UCSD-AML1 (cell line): ENCODE measurements around the gene SYPL1.

Experiments
- DNase-seq: peaks from one replicate; lab custom pipeline; 2025; ENCODE audit not compliant: unreplicated experiment; lab: John Stamatoyannopoulos, UW

Gene SYPL1

GRCh38 chr7:106068986-106069385, 43.1 kb downstream of the SYPL1 start:
- no peak for DNase-seq

DNA sequence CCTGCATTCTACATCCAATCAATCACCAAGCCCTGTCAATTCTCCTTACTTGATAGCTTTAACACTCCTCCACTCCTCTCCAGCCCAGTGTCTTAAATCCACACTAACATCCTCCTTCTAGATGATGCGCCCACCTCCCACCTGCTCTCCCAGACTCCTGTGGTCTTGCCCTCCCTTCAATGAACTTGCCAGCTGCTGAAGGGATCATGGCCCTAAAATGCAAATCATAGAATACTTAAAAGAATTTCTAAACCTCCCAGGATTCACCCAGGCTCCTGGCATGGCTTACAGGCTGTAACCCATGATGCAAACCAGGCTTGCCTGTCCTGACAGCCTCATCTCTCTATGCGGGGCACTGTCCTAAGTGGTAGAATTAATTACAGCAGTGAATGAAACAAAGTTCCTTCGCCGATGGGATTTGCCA, 43.6 kb downstream of the SYPL1 start:
- no peak for DNase-seq

DNA sequence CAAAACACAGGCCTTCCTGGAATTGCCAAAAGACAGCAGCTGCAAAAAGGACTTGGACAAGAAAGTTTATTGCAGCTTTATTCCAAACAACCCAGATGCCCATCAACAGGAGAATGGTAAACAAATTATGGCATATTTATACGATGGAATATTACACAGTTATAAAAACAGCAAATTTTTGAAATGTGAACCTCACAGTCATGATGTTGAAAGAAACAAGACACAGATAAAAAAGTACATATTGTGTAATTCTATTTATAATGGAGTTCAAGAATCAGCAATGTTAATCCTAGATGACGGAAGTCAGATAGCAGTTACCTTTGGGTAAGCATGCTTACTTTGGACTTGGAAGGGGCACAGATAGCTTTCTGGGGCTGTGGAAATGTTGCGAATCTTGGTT, 44.4 kb downstream of the SYPL1 start:
- DNase-seq = no peak

GRCh38 chr7:106065575-106066500, 46.3 kb downstream of the SYPL1 start:
- DNase-seq = no peak

- no peak for DNase-seq
Observed at GRCh38 chr7:106064771-106065574, 47.1 kb downstream of the SYPL1 start.

DNA sequence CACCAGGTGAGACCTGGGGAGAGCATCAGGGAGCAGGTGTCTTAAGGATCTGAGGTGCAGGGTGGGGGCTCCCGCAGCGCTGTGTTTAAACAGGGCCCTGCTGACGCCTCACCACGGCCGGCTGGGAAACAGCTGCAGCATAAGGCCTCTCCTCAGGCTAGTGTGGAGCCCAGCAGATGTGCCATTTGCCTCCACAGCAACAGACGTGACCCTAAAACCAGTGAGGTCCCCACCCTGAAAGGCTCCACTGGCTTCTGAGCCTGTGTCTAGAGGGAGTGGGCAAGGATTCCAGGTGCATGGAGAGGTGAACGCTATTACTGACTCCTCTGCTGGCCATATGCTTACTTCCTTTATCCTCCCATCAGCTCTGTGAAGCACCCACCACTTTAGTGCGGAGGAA, 47.8 kb downstream of the SYPL1 start:
- DNase-seq = no peak

DNA sequence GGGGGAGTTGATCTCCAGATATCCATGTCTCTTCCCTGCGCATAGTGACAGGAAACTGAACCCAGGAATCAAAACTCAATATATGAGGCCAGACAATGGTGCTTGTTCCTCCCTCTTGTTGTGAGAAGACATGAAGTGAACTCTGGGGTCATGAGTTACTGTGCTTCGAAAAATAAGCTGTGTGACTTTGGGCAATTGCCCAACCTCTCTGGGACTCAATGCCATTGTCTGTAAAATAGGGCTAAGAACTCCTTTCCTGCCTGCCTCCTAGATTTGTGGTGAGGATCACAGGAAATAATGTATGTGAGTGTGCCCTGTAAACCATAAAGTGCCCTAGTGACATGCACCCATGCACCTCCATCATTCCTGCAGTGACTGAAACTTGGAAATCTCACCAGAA, 48.4 kb downstream of the SYPL1 start:
- DNase-seq = no peak

DNA sequence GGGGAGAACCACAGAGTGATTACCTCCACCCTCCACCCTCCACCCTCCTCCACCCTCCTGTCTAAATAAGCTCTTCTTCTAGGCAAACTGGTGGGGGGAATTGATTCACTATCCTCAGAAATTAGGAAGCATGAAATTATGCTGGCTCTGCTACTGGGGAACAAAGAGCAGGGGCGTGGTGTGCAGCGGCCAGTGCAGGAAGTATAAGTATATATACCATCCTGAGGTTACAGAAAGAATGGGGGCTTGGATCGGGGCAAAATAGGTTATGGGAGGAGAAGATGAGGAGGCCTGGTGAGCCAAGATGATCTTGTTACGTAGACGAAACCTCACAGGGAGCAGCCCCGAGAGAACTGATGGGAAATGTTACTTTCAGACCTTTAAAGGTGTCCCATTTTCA, 49.1 kb downstream of the SYPL1 start:
- no peak for DNase-seq

DNA sequence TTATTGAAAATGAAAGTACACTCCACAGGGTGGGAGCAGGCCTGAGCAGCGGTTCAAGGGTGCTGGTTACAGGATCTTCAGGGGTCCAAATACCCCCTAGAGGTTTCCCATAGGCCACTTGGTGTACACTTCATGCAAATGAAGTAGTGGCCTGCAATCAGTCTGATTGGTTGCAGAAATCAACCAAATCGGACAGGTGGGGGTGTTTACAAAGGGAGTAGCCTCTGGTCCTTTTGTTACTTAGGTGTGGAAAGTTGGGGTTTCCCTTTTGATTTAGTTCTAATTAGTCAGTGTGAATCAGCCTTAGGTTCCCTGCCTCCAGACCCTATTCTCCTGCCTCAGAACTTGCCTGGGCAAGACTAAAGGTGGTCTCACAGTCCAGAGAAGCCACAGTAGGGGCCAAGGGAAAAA, 49.6 kb downstream of the SYPL1 start:
- DNase-seq = no peak

DNA sequence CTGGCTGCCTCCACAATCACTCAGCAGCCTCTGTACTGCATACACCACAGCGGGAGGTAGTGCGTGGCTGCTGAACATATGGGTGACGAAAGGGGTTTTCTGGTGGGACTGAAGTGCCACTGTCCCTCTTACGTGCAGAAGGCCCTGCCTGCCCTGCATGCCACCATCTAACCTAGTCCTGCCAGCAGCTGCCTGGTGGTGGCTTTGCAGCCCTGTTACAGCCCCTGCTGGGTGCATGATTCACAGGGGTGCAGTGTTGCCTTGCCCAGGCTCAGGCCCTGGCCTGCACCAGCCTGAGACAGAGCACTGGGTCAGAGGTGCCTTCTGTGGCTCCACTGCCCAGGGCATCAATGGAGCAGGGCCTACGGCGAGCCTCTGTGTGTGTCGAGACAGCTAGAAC, 50.1 kb downstream of the SYPL1 start:
- no peak for DNase-seq

DNA sequence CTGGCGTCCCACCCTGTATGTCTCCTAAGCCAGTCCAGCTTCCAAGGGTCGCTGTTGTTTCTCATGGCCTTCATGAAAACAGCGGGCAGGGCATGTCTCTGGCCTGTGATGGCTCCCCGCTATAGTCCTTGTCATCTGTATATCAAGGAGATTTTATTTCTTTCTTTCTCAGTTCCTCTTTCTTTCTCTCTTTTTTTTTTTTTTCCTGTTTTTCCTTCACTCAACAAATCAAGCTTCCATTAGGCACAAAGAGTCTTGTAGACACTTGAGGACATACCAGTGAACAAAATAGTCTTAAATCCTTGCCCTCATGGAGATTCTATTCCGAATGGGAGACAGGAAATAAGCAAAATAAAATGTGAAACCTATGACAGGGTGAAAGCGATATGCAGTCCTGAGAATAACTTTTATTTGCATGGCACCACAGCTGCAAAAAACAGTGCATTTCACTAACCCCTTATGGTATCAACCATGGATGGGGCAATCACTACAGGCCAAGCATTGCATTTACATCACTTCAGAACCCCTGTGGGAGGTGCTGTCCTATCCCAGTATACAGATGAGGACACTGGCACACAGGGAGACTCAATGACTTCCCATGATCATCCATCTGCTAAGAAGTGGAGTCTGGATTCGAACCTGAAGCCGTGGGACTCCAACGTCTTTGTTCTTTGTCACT, 50.7 kb downstream of the SYPL1 start:
- no peak for DNase-seq

GRCh38 chr7:106060394-106060920, 51.7 kb downstream of the SYPL1 start:
- DNase-seq = no peak

DNA sequence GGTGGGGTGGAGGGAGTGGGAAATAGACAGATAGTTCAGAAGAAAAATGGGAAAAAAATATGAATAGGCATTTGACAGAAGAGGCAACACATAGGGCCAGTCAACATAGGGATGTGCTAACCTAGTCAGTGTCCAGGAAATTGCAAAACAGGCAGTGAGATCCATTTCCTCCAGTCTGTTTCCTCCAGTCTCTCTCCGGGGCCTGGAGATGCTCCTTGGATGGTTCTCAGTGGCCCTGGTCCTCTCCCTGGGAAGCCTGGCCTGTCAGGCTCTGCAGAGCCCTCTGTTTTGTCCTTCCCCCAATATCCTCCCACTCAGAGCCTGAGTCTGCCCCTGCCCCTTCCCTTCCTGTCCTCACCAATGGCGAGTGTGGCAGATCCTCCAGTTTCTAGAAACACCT, 52.6 kb downstream of the SYPL1 start:
- no peak for DNase-seq

DNA sequence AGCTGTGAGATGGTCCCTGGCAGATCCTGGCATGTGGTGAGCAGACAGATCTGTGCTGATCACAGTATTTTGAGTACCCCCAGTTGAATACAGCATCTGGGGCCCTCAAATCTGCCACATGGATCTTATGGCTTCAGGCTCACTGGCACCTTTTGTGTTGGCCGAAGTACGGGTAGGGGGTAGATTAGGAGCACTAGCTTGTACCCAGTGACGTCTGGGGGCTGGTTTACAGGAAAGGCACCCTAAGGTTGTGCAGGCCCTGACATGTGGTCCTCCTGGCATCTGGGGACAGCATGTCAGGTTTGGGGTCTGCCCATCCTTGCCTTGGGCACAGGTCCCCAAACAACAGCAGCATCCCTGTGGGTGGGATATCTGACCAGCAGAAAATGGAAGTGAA, 53.2 kb downstream of the SYPL1 start:
- no peak for DNase-seq

DNA sequence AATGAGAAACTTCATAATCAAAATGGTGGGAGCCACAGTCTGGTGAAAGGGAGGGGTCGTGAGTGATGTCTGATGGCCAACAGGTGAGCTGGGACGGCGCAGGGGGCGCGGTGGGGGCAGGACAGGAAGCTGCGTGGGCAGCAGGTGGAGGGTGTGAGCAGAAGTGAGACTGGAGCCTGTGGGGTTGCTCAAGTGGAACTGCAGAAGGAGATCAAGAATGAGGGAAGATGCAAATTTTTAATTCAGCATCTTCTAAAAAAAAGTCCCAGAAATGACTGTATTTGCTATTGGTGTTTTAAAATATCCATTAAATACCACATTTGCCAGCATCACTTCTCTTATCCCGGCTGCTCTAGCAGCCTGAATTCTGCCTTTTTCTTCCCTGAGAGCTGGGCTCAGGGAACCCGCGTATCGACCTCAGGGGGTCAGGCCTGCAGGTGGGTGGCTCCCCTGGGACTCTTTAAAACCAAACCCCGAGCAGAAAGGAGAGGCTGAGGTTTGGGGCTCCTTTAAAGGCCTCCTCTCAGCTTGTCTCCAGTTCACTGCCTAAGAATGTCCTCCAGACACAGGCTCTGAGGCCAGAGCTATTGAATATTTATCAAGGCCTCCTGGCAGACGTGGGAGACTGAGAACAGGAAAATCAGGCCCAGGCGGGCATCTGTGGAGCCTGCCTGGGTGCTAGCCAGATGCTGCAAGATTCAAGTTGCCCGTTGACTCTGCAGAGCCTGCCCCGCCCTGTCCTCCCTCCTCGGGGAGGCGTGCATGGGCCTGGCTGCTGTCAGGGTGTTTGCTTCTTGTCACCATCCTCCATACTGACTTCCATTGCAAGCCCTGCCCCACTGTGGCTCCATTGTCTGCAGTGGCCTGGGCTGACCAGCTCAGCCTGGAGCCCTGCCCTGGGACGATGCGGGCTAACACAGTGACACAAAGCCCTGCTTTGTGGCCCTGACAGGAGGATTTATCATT, 53.9 kb downstream of the SYPL1 start:
- DNase-seq = no peak

GRCh38 chr7:106057204-106057961, 54.7 kb downstream of the SYPL1 start:
- DNase-seq = no peak

- peak; percentile 51 for DNase-seq
Observed at GRCh38 chr7:106056513-106057203, 55.5 kb downstream of the SYPL1 start.

GRCh38 chr7:106054971-106055532, 57.1 kb downstream of the SYPL1 start:
- no peak for DNase-seq
